Caco-2 (cell line): Measurements from ENCODE around the gene SERPINB6. TPM values are rescaled to one million over a fixed set of nuclear protein-coding genes. Genes with fewer than 3 reads are reported as not detected.

Source experiments
- BruUV-seq: library from RNA; stranded (reverse); fragments of 400-500 nt; replicated peaks from 2 replicates; lab custom pipeline; 2021; lab: Mats Ljungman, UMichigan
- CTCF ChIA-PET: fragments of 300-600 bp; sonication (Branson Sonifier 250); formaldehyde crosslinking; loops from one replicate; lab custom pipeline; 2022; ENCODE audit warnings: antibody characterized with exemption; lab: Charles Lee
- POLR2A ChIA-PET: fragments of 300-600 bp; sonication (Branson Sonifier 250); formaldehyde crosslinking; loops from one replicate; lab custom pipeline; 2022; ENCODE audit warnings: antibody characterized with exemption; lab: Charles Lee
- DNase-seq, 2 experiments: peaks; one replicate each; pipeline versions ENCODE4 v3.0.0 to v3.0.0-alpha.2; 2020 to 2022
- H3K27me3 ChIP-seq: replicated peaks from 2 replicates; pipeline ENCODE4 v1.6.0; 2011; ENCODE audit warnings: low read length; ENCODE audit not compliant: control insufficient read depth, insufficient read depth
- H3K36me3 ChIP-seq: 2 replicates; pipeline ENCODE4 v1.5.1; 2011; ENCODE audit warnings: low read length; ENCODE audit not compliant: control insufficient read depth, insufficient read depth
- H3K4me1 ChIP-seq: fragments of 250-450 bp; sonication (Bioruptor Pico); 2 replicates; pipeline ENCODE4 v1.5.1; 2020; ENCODE audit warnings: mild to moderate bottlenecking
- H3K4me3 ChIP-seq: 2 replicates; pipeline ENCODE4 v1.5.1; 2011; ENCODE audit warnings: low read depth, mild to moderate bottlenecking, control low read depth, low read length
- H3K9me3 ChIP-seq: fragments of 250-450 bp; sonication (Bioruptor Pico); 2 replicates; pipeline ENCODE4 v1.5.1; 2020; ENCODE audit warnings: mild to moderate bottlenecking, moderate library complexity
- H3K27ac Mint-ChIP-seq: one replicate; pipeline ENCODE4 v1.8.0; 2022; ENCODE audit warnings: mixed read lengths; ENCODE audit not compliant: unreplicated experiment
- H3K27me3 Mint-ChIP-seq: one replicate; pipeline ENCODE4 v1.8.0; 2022; ENCODE audit warnings: mixed read lengths; ENCODE audit not compliant: insufficient read depth, unreplicated experiment
- H3K36me3 Mint-ChIP-seq: one replicate; pipeline ENCODE4 v1.8.0; 2022; ENCODE audit warnings: mild to moderate bottlenecking, mixed read lengths; ENCODE audit not compliant: insufficient read depth, unreplicated experiment
- H3K4me1 Mint-ChIP-seq: one replicate; pipeline ENCODE4 v1.8.0; 2022; ENCODE audit warnings: low read depth, mixed read lengths; ENCODE audit not compliant: unreplicated experiment
- H3K4me3 Mint-ChIP-seq: one replicate; pipeline ENCODE4 v1.8.0; 2022; ENCODE audit warnings: mild to moderate bottlenecking, moderate library complexity, mixed read lengths; ENCODE audit not compliant: unreplicated experiment
- H3K9me3 Mint-ChIP-seq: one replicate; pipeline ENCODE4 v1.8.0; 2022; ENCODE audit warnings: mixed read lengths; ENCODE audit not compliant: unreplicated experiment
- CTCF ChIP-seq, 2 experiments: fragments of 200-600 bp in 1 of 2; IDR thresholded peaks; 1 replicate in 1 of 2; 2 replicates in 1 of 2; pipeline versions ENCODE4 v1.5.1 to v1.8.0; 2011 to 2022; ENCODE audit warnings: antibody characterized with exemption in 1 of 2, control low read depth in 1 of 2, inconsistent platforms in 1 of 2, low read depth in 1 of 2, low read length in 1 of 2, mild to moderate bottlenecking in 1 of 2, moderate library complexity in 1 of 2; ENCODE audit not compliant: insufficient read depth in 1 of 2, severe bottlenecking in 1 of 2, unreplicated experiment in 1 of 2
- intact Hi-C: fragments of 100-400 bp; cut with micrococcal nuclease; formaldehyde crosslinking; loops from one replicate; pipeline ENCODE4 v1.10.0; 2022; ENCODE audit not compliant: unreplicated experiment
- total RNA-seq: library from RNA; stranded (reverse); gene quantifications from 2 replicates; pipeline ENCODE4 v1.2.3, GENCODE V29; 2022

SERPINB6 gene
- total RNA-seq, 1 experiment from 2014 or later = 60.0 TPM

- Mint-ChIP-seq H3K4me3 (no peak overlapping the region), H3K27ac (no peak overlapping the region), H3K9me3 (peaks cover 9% of the 10 kb centered on the region), H3K36me3 (no peaks in the 10 kb centered on the region), H3K27me3 (no peaks in the 10 kb centered on the region), H3K4me1 (peaks cover 19% of the 10 kb centered on the region)
- H3K36me3 ChIP-seq = no peaks in the 10 kb centered on the region
- POLR2A ChIA-PET = no interaction called here
- H3K4me3 ChIP-seq = no peak overlapping the region
- H3K27me3 ChIP-seq = no peaks in the 10 kb centered on the region
- CTCF ChIA-PET = no interaction called here
- no peak for DNase-seq
- no TSS peak for BruUV-seq
- no peaks in the 10 kb centered on the region for H3K9me3 ChIP-seq
- TF ChIP-seq CTCF (IDR thresholded peaks at IDR 0.05; ENCODE audit: insufficient read depth in 1 of 2, low read depth in 1 of 2, low read length in 1 of 2, severe bottlenecking in 1 of 2, unreplicated experiment in 1 of 2) = no peak
- intact Hi-C loops = no loop called here
- H3K4me1 ChIP-seq = peaks cover 2% of the 10 kb centered on the region
Observed at GRCh38 chr6:2919401-2919800, 52.0 kb downstream of the SERPINB6 start.

GRCh38 chr6:2918936-2919335 is 52.4 kb downstream of the SERPINB6 start:
- TF ChIP-seq CTCF (IDR thresholded peaks at IDR 0.05; ENCODE audit: insufficient read depth in 1 of 2, low read depth in 1 of 2, low read length in 1 of 2, severe bottlenecking in 1 of 2, unreplicated experiment in 1 of 2) = no peak
- Histone ChIP-seq H3K4me1 (peaks cover 7% of the 10 kb centered on the region), H3K9me3 (no peaks in the 10 kb centered on the region), H3K36me3 (no peaks in the 10 kb centered on the region), H3K4me3 (no peak overlapping the region), H3K27me3 (no peaks in the 10 kb centered on the region)
- Mint-ChIP-seq H3K27me3 (no peaks in the 10 kb centered on the region), H3K9me3 (peaks cover 9% of the 10 kb centered on the region), H3K4me3 (no peak overlapping the region), H3K36me3 (peaks cover 3% of the 10 kb centered on the region), H3K27ac (no peak overlapping the region), H3K4me1 (peaks cover 23% of the 10 kb centered on the region)
- ChIA-PET POLR2A (no interaction called here), CTCF (no interaction called here)
- no TSS peak for BruUV-seq
- no peak for DNase-seq
- intact Hi-C loops = no loop called here

GRCh38 chr6:2917801-2918445 is 53.4 kb downstream of the SERPINB6 start:
- Mint-ChIP-seq H3K4me3 (no peak overlapping the region), H3K9me3 (peaks cover 9% of the 10 kb centered on the region), H3K4me1 (peaks cover 32% of the 10 kb centered on the region), H3K27ac (no peak overlapping the region), H3K36me3 (peaks cover 8% of the 10 kb centered on the region), H3K27me3 (no peaks in the 10 kb centered on the region)
- no peak for DNase-seq
- H3K4me3 ChIP-seq = no peak overlapping the region
- TF ChIP-seq CTCF (IDR thresholded peaks at IDR 0.05; ENCODE audit: insufficient read depth in 1 of 2, low read depth in 1 of 2, low read length in 1 of 2, severe bottlenecking in 1 of 2, unreplicated experiment in 1 of 2) = no peak
- H3K36me3 ChIP-seq = no peaks in the 10 kb centered on the region
- intact Hi-C loops = no loop called here
- no peaks in the 10 kb centered on the region for H3K9me3 ChIP-seq
- peaks cover 16% of the 10 kb centered on the region for H3K4me1 ChIP-seq
- POLR2A ChIA-PET = no interaction called here
- BruUV-seq = no TSS peak
- CTCF ChIA-PET = no interaction called here
- no peaks in the 10 kb centered on the region for H3K27me3 ChIP-seq
